Activated gamma-delta T cell treated with Interleukin-2 at 50 U/mL for 16 hours (primary cell): ENCODE measurements around the gene SCN4B.

Experiments used
- DNase-seq: peaks from one replicate; pipeline ENCODE4 v3.0.0-alpha.2; 2020

Gene SCN4B

GRCh38 chr11:118149493-118149892 is 3.1 kb downstream of the SCN4B start:
- DNase-seq: no peak

- no peak for DNase-seq
Observed at GRCh38 chr11:118148856-118149255, 3.8 kb downstream of the SCN4B start.

- no peak for DNase-seq
Observed at GRCh38 chr11:118148240-118148639, 4.4 kb downstream of the SCN4B start.

GRCh38 chr11:118147502-118147901 is 5.1 kb downstream of the SCN4B start:
- DNase-seq: no peak

GRCh38 chr11:118146554-118146953 is 6.1 kb downstream of the SCN4B start:
- DNase-seq: no peak

GRCh38 chr11:118145285-118146227 is 7.1 kb downstream of the SCN4B start:
- peak; percentile 84 for DNase-seq

GRCh38 chr11:118144301-118145268 is 8.0 kb downstream of the SCN4B start:
- no peak for DNase-seq

GRCh38 chr11:118143661-118144185 is 8.9 kb downstream of the SCN4B start:
- no peak for DNase-seq

- no peak for DNase-seq
Observed at GRCh38 chr11:118142809-118143208, 9.8 kb downstream of the SCN4B start.

GRCh38 chr11:118142081-118142480 is 10.5 kb downstream of the SCN4B start:
- DNase-seq: no peak

GRCh38 chr11:118139578-118139977 is 13.0 kb downstream of the SCN4B start:
- no peak for DNase-seq

GRCh38 chr11:118138839-118139420 is 13.7 kb downstream of the SCN4B start:
- no peak for DNase-seq

- no peak for DNase-seq
Observed at GRCh38 chr11:118136801-118137200, 15.8 kb downstream of the SCN4B start.

- DNase-seq: no peak
Observed at GRCh38 chr11:118136341-118136740, 16.3 kb downstream of the SCN4B start.

- no peak for DNase-seq
Observed at GRCh38 chr11:118135796-118136165, 16.8 kb downstream of the SCN4B start.

- DNase-seq: no peak
Observed at GRCh38 chr11:118135051-118135795, 17.4 kb downstream of the SCN4B start.

GRCh38 chr11:118133816-118134215 is 18.8 kb downstream of the SCN4B start:
- DNase-seq: no peak

- DNase-seq: no peak
Observed at GRCh38 chr11:118132385-118133151, 20.1 kb downstream of the SCN4B start.

GRCh38 chr11:118129471-118130172 is 23.0 kb downstream of the SCN4B start:
- no peak for DNase-seq

- DNase-seq: no peak
Observed at GRCh38 chr11:118128721-118129470, 23.7 kb downstream of the SCN4B start.
